Measurements from ENCODE around the gene CMTM3.
"Not testable (repeated sequence)": the region's sequence is repeated elsewhere in the genome, so short reads cannot be mapped to it uniquely, and the experiment has no call there.

CMTM3 gene

GRCh38 chr16:66585481-66586239, 18.8 kb upstream of the CMTM3 start:
- no peak for DNase-seq (ENCODE audit: low read depth in 2 of 2)

GRCh38 chr16:66587881-66588600, 16.5 kb upstream of the CMTM3 start:
- no peak for DNase-seq (ENCODE audit: low read depth in 2 of 2)

- peak in 1 of 2 donors; percentile 46 for DNase-seq (ENCODE audit: low read depth in 2 of 2)
Measured at GRCh38 chr16:66588981-66589713, 15.4 kb upstream of the CMTM3 start.

GRCh38 chr16:66590322-66590721, 14.2 kb upstream of the CMTM3 start:
- no peak for DNase-seq (ENCODE audit: low read depth in 2 of 2)

GRCh38 chr16:66591018-66591417, 13.5 kb upstream of the CMTM3 start:
- DNase-seq (ENCODE audit: low read depth in 2 of 2), result no peak

GRCh38 chr16:66592241-66592640, 12.3 kb upstream of the CMTM3 start:
- no peak for DNase-seq (ENCODE audit: low read depth in 2 of 2)

GRCh38 chr16:66592814-66593213, 11.7 kb upstream of the CMTM3 start:
- DNase-seq (ENCODE audit: low read depth in 2 of 2), result no peak

GRCh38 chr16:66594739-66595138, 9.8 kb upstream of the CMTM3 start:
- DNase-seq (ENCODE audit: low read depth in 2 of 2), result no peak

- DNase-seq (ENCODE audit: low read depth in 2 of 2), result not testable (repeated sequence)
Measured at GRCh38 chr16:66596559-66596958, 7.9 kb upstream of the CMTM3 start.

- DNase-seq (ENCODE audit: low read depth in 2 of 2), result no peak
Measured at GRCh38 chr16:66596986-66597848, 7.3 kb upstream of the CMTM3 start.

GRCh38 chr16:66598111-66598510, 6.4 kb upstream of the CMTM3 start:
- no peak for DNase-seq (ENCODE audit: low read depth in 2 of 2)

- DNase-seq (ENCODE audit: low read depth in 2 of 2), result no peak
Measured at GRCh38 chr16:66599726-66600125, 4.8 kb upstream of the CMTM3 start.

GRCh38 chr16:66600477-66600876, 4.0 kb upstream of the CMTM3 start:
- DNase-seq (ENCODE audit: low read depth in 2 of 2), result no peak

GRCh38 chr16:66601471-66601870, 3.0 kb upstream of the CMTM3 start:
- DNase-seq (ENCODE audit: low read depth in 2 of 2), result no peak

GRCh38 chr16:66603537-66604375, 748 bp upstream of the CMTM3 start:
- DNase-seq (ENCODE audit: low read depth in 2 of 2), result peak; percentile 35

GRCh38 chr16:66605177-66605978, 874 bp downstream of the CMTM3 start:
- DNase-seq (ENCODE audit: low read depth in 2 of 2), result no peak

GRCh38 chr16:66605979-66606751, 1.7 kb downstream of the CMTM3 start:
- no peak for DNase-seq (ENCODE audit: low read depth in 2 of 2)

GRCh38 chr16:66608241-66609138, 4.0 kb downstream of the CMTM3 start:
- DNase-seq (ENCODE audit: low read depth in 2 of 2), result peak; percentile 78 to 82
